ENCODE measurements around the gene OPCML.

Gene OPCML

DNA sequence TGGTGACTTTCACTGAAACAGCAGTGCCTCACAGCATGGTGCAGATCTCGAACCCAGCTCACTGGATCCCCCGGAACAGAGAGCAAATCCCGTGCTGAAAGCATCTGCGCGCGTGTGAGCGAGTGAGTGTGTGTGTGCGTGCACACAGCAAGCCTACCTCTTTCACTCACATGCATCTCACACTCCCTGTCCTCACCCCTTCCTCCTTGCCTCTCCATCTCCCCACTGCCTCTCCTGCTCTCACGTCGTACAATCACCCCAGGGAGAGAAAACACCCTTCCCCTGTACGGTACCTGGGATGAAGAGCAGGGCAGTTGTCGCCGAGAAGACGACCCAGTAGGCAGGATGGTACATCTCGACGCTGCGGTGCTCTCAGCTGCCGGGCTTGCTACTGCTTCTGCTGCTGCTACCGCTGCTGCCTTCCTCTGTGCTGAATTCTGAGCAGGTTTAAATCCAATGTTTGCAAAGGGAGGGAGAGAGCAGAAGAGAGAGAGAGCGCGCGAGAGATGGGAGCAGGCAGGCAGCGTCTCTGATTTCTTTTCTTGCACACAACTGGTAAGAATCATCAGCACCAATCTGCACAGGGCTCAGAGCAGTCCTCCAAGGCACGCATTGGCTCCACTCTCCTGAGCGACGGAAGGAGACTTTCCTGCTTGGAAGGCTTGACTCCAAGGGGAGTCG is at the start of gene OPCML:
OPCML (minus strand) TSS at position 531 of the 681 bp plus-strand sequence.
- DNase-seq (ENCODE audit: low read depth in 2 of 2, low spot score in 1 of 2), result no peak

DNA sequence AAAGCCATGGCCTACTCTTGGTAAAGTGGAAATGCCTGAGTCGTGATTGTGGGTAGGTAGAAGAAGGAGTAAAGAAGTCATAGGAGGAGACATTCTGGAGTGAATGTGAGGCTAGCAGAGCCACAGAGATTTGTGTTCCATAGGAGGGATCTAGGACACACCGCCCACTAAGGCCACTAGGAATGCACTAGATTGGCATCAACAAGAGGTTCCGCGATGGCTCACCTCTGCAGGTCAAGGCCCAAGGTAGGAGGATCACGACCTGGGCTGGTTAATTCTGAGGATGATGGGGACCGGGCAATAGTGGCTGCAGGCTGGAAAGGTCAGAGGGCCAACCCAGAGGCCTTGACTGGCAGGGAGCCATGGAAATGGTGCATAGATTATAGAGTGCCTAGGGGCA is 48.8 kb upstream of the OPCML start:
- no peak for DNase-seq (ENCODE audit: low read depth in 2 of 2, low spot score in 1 of 2)

DNA sequence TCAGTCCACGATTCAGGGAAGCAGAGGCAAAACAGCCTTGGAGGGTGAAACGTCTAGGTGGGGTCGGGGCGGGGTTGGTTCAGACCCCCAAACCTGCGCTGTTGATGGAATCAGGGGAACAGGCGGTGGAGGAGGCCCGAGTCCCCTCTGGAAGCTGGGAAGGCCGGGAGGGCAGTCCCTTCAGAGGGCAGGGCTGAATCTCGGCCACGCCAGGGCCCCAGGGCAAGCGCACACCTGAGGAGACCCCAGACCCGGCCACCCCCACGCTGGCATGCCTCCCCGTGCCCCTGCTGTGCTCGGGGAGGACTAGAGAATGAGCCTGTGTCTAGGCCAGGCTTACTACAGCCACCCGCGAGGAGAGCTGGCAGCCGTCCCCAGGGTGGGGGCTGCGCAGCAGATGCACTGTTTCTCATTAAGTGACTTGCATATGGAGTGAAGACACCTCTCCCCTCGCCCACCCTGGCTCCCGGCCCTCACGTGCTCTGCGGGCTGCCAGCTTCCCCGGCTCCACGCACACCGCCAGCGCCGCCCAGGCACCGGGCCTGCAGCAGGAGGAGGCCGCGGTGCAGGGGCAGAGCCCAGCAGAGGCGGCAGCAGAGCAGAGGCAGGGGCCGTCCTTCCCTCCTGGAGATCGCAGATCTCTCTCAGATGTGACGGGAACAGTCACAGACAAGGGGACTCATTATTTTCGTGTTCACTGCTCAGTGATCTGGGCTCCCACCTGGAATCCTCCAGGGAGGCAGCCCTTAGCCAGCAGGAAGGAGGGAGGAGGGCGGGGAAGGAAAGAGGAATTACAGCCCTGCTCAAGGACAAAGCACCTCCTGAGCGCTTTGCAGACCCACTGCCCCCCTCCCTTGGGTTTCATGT is 47.1 kb upstream of the OPCML start:
- DNase-seq (ENCODE audit: low read depth in 2 of 2, low spot score in 1 of 2), result no peak

DNA sequence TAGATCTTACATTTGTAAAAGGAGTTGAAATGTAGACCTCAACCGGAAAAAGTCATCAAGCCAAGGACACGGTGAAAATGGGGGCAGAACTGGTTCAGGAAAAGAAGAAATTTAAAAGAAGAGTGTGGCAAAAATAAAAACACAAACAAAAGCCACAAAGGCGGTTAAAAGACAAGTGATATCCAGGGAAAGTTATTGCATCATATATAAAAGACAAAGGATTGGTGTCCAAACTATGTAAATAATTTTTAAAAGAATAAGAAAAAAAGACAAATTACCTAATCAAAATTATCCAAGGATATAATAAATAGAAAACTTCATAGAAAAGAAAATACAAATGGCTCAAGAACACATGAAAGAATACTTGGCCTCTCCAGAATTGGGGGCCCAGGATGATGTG is 45.1 kb upstream of the OPCML start:
- no peak for DNase-seq (ENCODE audit: low read depth in 2 of 2, low spot score in 1 of 2)

DNA sequence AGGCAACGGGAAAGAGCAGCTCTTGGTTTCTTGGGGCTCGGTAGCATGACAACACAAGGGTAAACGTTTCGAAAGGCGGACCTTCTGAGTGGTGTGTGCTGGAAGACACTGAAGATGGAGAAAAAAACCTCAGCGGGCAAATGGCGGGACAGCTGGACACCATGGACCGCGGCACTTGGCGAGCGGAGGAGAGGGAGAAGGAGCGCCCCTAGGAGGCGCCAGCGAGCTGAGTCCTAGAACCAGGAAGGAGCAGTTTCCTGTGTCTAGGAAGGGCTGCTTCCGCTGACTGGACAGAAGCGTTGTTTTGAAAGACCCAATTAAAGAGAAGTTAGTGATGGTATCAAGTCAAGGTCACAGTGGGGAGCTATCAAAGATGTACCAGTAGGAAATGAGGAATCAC is 44.0 kb upstream of the OPCML start:
- DNase-seq (ENCODE audit: low read depth in 2 of 2, low spot score in 1 of 2), result no peak

DNA sequence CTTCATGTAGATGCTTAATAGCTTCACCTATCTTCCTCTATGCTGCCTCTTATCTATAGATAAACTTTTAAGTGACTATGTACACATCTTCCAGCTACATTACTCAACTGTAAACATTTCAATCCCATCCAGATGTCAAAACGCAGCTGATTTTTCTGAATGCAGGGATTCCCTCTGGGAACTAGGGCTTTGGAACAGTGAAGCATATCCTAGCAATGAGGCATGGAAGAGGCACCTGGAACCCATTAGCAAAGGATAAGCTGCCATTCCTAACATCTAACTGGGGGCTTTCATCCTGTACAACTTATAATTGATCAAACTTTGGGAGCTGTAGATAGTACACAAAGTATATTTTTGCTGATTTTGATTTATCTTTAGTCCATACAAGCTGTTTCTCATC is 40.8 kb upstream of the OPCML start:
- no peak for DNase-seq (ENCODE audit: low read depth in 2 of 2, low spot score in 1 of 2)

DNA sequence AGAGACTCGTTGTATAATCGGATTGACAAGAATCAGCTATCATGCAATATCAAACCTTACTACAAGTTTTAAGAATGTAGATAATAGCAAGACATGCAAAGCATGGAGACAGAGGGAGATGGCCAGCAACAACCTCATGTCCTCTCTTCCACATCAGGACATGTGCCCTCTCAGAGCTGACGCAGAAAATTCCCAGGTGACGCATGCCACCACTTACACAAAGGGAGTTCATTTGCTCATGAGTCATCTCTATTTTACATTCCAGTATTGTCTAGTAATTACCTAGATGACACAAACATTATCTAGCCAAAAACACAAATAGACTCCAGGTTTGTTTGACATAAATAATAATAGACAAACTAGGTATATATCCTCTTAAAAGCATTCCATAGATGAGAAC is 38.1 kb upstream of the OPCML start:
- no peak for DNase-seq (ENCODE audit: low read depth in 2 of 2, low spot score in 1 of 2)

DNA sequence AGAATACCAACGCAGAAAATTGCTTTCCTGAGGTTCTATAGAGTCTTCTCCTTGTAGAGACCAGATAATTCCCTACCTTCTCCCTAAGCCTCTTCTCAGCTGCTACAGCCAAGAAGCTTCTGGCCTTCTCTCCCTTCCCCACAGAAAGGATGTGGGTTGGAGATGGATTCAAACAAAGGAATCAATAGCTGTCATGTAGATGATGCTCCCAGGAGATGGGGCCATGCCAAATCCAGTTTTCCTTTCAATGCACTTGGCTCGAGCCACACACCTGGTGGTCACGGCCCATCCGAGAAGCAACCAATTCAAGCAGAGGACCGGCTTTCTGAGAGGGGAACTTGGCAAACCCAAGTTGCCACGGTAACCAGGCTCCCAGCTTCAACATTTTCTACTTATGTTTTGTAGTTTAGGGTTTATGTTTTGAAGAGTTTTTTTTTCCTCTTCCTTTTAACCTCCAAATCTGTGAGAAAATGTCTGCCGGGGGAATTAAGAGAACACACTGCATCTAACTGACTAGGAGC is 31.3 kb upstream of the OPCML start:
- DNase-seq (ENCODE audit: low read depth in 2 of 2, low spot score in 1 of 2), result no peak

DNA sequence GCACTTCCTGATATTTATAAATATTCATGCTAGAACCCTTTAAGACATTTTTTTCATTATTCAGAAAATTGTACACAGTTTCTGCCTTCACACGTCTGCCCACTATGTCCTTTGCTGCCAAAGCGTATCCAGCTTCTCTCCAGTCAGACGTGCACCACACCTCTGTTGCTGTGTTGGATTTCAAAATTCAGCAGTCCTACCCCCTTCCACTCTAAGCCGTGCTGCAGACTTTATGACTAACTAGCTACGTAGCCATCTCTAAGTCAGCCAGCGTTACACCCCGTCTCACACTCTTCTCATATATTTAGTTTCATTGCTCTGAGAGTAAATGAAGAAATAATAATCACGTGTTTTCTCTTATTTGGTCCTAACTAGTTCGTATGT is 28.2 kb upstream of the OPCML start:
- no peak for DNase-seq (ENCODE audit: low read depth in 2 of 2, low spot score in 1 of 2)

DNA sequence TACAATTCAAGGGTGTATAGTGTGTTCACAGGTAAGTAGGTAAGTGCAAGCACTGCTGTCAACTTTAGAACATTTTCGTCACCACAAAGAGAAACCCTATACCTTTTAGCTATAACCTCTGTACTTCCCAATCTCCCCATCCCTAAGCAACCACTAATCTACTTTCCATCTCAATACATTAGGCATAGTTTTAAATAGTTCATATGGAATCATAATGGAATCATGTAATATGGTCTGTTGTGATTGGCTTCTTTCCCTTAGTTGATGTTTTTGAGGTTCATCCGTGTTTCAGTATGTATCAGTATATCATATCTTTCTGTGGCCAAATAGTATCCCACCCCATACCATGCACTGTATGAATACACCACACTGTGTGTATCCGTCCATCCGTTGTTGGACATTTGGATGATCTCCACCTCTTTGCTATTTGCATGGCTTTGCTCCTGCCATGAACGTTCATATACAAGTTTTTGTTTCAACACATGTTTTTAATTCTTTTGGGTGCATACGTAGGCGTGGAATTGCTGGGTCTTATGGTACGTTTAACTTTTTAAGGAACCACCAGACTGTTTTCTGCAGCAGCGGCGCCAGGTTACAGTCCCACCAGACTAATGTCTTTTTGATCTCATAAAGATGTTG is 27.7 kb upstream of the OPCML start:
- no peak for DNase-seq (ENCODE audit: low read depth in 2 of 2, low spot score in 1 of 2)

DNA sequence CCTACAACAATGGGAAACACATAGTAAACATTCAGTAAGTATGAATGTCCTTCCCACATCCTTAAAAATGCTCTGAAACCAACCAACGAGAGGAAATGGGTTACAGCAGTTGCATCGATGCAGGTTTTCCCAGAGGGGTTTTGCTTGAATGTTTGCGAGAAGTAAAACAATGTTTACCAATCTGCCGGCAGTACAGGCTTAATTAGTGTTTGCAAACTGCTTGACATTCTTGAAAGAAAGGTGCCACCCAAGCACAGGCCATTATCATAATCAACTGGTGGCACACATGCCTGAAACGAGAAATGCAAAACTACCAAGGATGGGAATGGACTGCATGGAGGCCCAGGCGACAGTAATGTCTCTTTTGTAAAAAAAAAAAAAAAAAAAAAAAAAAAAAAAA is 27.1 kb upstream of the OPCML start:
- no peak for DNase-seq (ENCODE audit: low read depth in 2 of 2, low spot score in 1 of 2)

DNA sequence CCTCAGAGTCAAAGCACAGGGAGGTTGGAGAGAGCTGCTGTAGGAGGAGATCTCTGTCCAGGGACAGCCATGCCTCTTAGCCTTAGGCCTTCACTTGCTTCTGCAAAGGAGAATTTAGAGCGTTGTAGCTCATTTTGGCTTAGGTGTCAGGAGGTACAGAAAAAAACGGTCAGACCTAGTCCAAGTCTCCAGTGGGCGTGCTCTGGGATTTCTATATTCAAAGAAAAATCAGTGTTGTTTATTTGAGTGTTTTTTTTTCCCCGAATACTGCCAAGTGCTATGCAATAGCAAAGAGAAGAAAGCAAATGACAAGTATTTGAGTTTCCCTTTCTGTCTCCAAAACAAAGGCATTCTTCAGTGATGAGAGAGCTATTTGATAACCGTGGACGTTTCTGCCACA is 22.7 kb upstream of the OPCML start:
- no peak for DNase-seq (ENCODE audit: low read depth in 2 of 2, low spot score in 1 of 2)

DNA sequence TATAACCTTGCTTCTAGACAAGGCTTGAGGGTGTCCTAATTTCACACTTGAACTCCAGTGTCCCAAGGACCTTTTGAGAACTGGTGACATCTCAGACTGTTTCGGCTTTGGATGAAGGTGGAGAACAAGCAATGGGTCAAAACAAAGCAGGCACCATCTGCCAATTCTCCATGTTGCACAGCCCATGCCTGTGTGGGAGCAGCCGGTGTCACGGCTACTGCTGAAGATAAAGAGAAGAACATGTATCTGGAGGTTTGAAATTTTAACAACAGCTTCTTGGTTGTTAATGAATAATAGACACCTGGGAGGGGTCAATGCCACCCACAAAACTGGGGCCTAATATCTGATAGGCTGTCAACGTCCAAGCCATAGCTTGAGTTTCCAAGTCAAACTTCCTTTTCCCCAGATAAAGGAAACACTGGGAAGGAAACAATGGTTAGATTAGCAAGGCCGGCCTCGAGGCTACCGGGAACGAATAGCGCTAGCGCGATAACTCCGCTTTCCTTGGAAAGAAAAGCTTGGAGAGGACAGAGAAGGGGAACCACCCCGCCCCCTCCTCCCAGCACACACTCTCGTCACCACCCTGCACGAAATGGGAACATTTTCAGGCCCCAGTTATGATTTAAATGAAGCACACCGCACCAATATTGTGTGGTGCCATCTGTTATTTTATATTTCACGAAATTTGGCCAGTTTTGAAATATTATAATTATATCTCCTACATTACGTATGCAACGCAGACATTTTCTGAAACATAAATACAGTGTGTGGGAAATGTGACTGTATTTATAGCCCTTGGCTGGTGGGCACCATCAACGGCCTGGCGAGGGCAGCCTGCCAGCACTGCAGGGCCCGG is 21.8 kb upstream of the OPCML start:
- DNase-seq (ENCODE audit: low read depth in 2 of 2, low spot score in 1 of 2), result no peak

DNA sequence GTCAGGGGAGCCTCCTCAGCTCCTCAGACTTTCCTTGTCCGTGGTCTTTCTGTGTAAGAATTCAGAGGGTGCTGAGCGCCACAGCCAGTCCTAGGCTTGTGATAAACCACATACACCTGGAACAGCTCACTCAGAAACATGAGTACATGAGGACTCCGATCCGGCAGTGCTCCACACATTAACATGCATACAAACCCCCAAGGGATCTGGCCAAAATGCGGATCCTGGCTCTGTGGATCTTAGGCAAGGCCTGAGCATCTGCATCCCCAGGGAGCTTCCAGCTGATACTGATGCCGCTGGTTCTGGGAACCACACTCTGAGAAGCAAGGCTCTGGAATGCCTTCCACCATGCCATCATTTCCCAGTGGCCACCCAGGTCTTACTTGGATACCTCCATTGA is 20.6 kb upstream of the OPCML start:
- DNase-seq (ENCODE audit: low read depth in 2 of 2, low spot score in 1 of 2), result no peak

DNA sequence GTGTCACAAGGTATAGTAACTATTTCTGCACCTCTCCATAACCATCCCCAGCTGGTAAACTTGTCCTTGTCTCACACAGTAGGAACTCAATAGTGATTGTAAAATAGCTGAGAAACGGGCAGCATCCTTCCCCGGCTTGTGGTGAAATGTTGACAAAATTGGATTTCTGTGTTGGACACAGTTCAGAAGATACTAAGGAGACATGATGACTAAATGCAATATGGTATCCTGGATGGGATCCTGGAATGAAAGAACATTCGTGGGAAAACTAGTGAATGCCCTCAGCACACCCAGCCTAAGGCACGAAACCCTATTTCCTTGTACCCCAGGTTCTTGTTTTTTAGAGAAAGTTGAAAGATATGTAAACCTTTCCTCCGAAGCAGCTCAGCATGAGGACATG is 18.8 kb upstream of the OPCML start:
- no peak for DNase-seq (ENCODE audit: low read depth in 2 of 2, low spot score in 1 of 2)

DNA sequence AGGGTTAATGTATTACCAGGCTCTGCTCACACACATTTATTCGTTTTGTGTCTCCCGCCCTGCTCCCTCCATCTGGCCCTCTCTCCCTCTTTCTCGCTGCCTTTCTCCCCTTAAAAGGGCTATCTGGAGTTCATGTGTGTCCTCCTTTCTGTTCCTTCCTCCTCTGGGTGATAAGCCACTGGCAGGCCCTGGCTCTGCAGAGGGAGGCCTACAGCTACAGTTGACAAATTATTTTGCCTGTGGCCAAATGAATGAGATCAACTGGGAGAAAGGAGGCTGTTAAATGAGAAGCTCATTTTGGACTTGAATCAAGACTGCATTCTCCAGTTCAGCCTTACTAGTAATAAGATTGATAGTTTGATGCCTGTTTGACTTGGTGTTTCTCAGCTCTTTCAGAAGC is 17.5 kb upstream of the OPCML start:
- no peak for DNase-seq (ENCODE audit: low read depth in 2 of 2, low spot score in 1 of 2)

DNA sequence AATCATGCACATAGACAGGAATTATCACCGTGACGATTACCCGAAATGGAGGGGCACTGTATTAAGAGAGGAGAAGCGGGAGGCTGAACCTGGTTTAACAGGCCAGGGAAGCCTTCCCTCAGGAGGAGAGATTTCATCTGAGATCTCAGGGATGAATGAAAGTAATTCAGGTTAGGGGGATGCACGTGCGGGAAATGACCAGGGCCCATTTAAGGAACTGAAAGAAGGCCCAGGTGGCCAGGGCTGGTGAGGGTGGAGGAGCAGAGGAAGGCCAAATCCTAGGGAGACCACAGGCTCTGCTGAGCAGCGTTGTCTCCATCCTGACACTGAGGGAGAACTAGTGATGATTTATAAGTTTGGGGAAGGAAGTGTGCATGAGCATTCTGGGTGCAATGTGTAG is 16.3 kb upstream of the OPCML start:
- DNase-seq (ENCODE audit: low read depth in 2 of 2, low spot score in 1 of 2), result no peak

DNA sequence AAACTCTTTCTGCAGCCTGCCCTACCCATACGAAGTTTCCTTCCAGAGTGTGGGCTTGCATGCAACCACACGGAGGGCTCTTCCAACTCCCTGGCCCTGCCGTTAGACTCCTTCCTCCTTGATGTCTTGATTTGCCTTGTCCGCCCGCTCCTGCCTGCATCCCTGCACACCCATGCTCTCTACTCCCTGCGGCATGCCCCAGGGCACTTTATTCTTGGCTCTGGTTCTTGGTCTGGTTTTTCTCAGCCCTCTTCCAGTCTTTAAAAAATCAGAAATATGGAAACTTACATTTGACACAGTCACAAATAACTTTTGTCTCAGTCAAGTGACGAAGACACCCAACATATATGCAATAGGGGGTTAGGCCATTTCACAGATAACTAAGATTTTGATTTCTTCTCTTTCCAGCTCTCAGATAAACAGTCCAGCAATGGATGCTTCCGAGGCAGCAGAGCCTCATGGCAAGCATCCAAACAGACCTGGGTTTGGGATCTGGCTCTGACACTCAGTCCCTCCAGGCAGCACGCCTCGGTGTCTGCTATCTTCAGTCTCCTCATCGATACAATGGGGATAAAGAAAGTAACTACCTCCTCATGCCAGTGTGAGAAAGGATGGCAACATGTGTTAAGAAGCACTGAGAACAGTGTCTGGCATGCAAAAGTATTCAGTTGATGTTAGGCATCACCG is 15.7 kb upstream of the OPCML start:
- DNase-seq (ENCODE audit: low read depth in 2 of 2, low spot score in 1 of 2), result no peak

DNA sequence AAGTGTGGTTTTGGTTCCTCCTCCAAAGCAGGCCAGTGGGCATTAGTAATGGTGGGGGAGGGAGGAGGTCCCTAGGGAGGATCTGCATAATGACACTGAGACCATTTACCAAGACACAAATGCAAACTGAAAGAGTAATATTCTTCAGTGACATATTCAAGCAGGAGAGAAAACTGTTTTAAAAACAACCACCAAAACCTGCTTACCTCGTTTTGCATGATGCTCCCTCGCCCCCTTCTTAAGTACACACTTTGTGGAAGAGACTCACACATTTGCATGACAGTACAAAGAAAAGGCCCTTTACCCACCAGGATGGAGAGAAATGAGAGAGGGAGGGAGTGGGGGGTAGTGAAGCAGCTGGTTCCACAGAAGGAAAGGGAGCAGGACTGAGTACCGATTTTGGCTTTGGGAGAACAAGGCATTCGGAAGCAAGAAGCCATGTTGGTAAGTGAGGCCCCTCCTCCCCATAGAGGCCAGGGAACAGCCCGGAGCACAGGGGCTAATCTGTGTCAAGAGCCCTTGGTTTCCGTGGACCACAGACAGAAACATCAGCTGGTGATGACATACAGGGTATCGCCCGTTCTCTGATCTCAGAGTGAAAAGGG is 13.0 kb upstream of the OPCML start:
- DNase-seq (ENCODE audit: low read depth in 2 of 2, low spot score in 1 of 2), result no peak

DNA sequence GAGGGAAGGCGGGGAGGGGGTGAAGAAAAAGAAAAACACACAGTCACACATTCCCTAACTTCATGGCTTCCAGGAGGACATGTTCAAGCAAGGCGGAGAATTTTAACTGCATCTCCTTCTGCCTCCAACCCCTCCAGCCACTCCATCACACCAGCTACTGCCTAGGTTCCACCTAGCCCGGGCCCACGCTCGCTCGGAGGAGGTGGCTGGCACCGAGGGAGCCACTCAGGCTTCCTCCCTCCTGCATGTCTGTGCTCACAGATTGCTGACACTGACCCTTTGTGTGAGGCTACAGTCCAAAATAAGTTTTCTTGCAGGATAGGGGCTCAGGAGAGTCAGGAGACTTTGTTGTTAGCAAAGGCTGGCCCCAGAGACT is 9.4 kb upstream of the OPCML start:
- no peak for DNase-seq (ENCODE audit: low read depth in 2 of 2, low spot score in 1 of 2)
